T-cell (primary cell): Measurements from ENCODE around the gene BLOC1S5. TPM values are rescaled to one million over a fixed set of nuclear protein-coding genes. Genes with fewer than 3 reads are reported as not detected.

Experiments used
- ATAC-seq, 4 experiments: fragments of 200-7000 bp in 3 of 4; fragments of 150-1000 bp in 1 of 4; cut with Tn5 transposase; replicated peaks in 1 of 4; 1 replicate in 3 of 4; 2 replicates in 1 of 4; pipeline ENCODE4 v1.10.0; 2021; ENCODE audit warnings: moderate library complexity in 3 of 4, mild to moderate bottlenecking in 2 of 4, moderate number of reproducible peaks in 1 of 4
- CTCF ChIA-PET, 2 donors: fragments of 300-600 bp; sonication (Branson Sonifier 250); formaldehyde crosslinking; loops; one replicate each; lab custom pipeline; 2022; ENCODE audit warnings: antibody characterized with exemption in 2 of 2; lab: Charles Lee
- POLR2A ChIA-PET, 2 donors: fragments of 300-600 bp; sonication (Branson Sonifier 250); formaldehyde crosslinking; loops; one replicate each; lab custom pipeline; 2022; ENCODE audit warnings: antibody characterized with exemption in 2 of 2; lab: Charles Lee
- DNase-seq, 35 experiments: peaks; one replicate each; pipeline versions ENCODE4 v3.0.0 to v3.0.0-alpha.2; 2013 to 2023
- H3K27ac ChIP-seq: one replicate; pipeline ENCODE4 v1.5.1; 2013; ENCODE audit warnings: low read length
- H3K27me3 ChIP-seq, 2 experiments: replicated peaks in 1 of 2; 1 replicate in 1 of 2; 2 replicates in 1 of 2; pipeline versions ENCODE4 v1.6.1 to v1.7.0; 2013; ENCODE audit warnings: low read length in 1 of 2, mixed read lengths in 1 of 2; ENCODE audit not compliant: control insufficient read depth in 2 of 2, insufficient read depth in 2 of 2; ENCODE audit errors: extremely low read depth in 1 of 2
- H3K36me3 ChIP-seq, 2 donors: 1 replicate in 1 of 2; 2 replicates in 1 of 2; pipeline versions ENCODE4 v1.6.1 to v1.7.0; 2013; ENCODE audit warnings: low read length in 1 of 2; ENCODE audit not compliant: control insufficient read depth in 2 of 2, insufficient read depth in 1 of 2; ENCODE audit errors: extremely low read depth in 1 of 2
- H3K4me1 ChIP-seq, 2 experiments: 1 replicate in 1 of 2; 2 replicates in 1 of 2; pipeline versions ENCODE4 v1.6.1 to v1.7.0; 2013; ENCODE audit warnings: low read length in 2 of 2, mixed read lengths in 1 of 2; ENCODE audit not compliant: insufficient read depth in 2 of 2, control insufficient read depth in 1 of 2; ENCODE audit errors: extremely low read depth in 1 of 2
- H3K4me3 ChIP-seq, 2 donors: 1 replicate in 1 of 2; 2 replicates in 1 of 2; pipeline versions ENCODE4 v1.5.1 to v1.7.0; 2013; ENCODE audit warnings: mild to moderate bottlenecking in 2 of 2, low read length in 1 of 2, moderate library complexity in 1 of 2; ENCODE audit not compliant: control insufficient read depth in 1 of 2; ENCODE audit errors: extremely low read depth in 1 of 2
- H3K9me3 ChIP-seq: 2 replicates; pipeline ENCODE4 v1.7.0; 2013
- H3K27ac Mint-ChIP-seq, 2 donors: one replicate each; pipeline ENCODE4 v1.8.0; 2020 to 2021; ENCODE audit warnings: mild to moderate bottlenecking in 2 of 2, mixed read lengths in 2 of 2
- H3K27me3 Mint-ChIP-seq, 2 donors: one replicate each; pipeline ENCODE4 v1.8.0; 2021 to 2022; ENCODE audit warnings: mixed read lengths in 2 of 2
- H3K36me3 Mint-ChIP-seq: one replicate; pipeline ENCODE4 v1.8.0; 2021; ENCODE audit warnings: mixed read lengths
- H3K4me1 Mint-ChIP-seq, 3 donors: one replicate each; pipeline ENCODE4 v1.8.0; 2020 to 2022; ENCODE audit warnings: mixed read lengths in 3 of 3, mild to moderate bottlenecking in 1 of 3
- H3K4me3 Mint-ChIP-seq, 3 donors: one replicate each; pipeline ENCODE4 v1.8.0; 2020 to 2022; ENCODE audit warnings: mild to moderate bottlenecking in 3 of 3, mixed read lengths in 3 of 3, moderate library complexity in 3 of 3
- H3K9me3 Mint-ChIP-seq, 3 donors: one replicate each; pipeline ENCODE4 v1.8.0; 2020 to 2022; ENCODE audit warnings: mixed read lengths in 3 of 3
- WGBS: methylation state at CpG from one replicate; pipeline ENCODE4 v1.1.5; 2013; ENCODE audit warnings: missing lambda C conversion rate; ENCODE audit not compliant: insufficient coverage; 5-methylcytosine and 5-hydroxymethylcytosine counted together
- total RNA-seq, 35 experiments: library from RNA in 6 of 35; stranded (reverse) in 6 of 35; fragments of 120-200 nt in 1 of 35; gene quantifications; one replicate each; pipeline versions ENCODE4 v1.2.1 to v1.2.4 and lab custom pipeline; 2013 to 2026

The BLOC1S5 gene
- total RNA-seq, 5 donors from 2014 or later (not counting 1 experiment from before 2014, with no cell fraction given): 12.3 to 26.9 (median 18.1) TPM

- no peaks in the 10 kb centered on the region for H3K9me3 ChIP-seq
- H3K36me3 ChIP-seq: peaks cover 3 to 5% of the 10 kb centered on the region in 2 donors
- H3K4me1 ChIP-seq: no peaks in the 10 kb centered on the region
- ATAC-seq (no peak), DNase-seq (no peak)
- Mint-ChIP-seq H3K9me3 (no peaks in the 10 kb centered on the region), H3K36me3 (peaks cover 48% of the 10 kb centered on the region), H3K27me3 (no peaks in the 10 kb centered on the region), H3K4me3 (no peak overlapping the region), H3K4me1 (peaks cover 13 to 19% (median 19%) of the 10 kb centered on the region in 3 donors), H3K27ac (no peak overlapping the region)
- no peaks in the 10 kb centered on the region for H3K27me3 ChIP-seq
- no peak overlapping the region for H3K27ac ChIP-seq
- ChIA-PET CTCF (interaction anchor here in 1 of 2 donors (0.6 kb wide), 1 partner anchor 922 kb away, joined by 3 read pairs; no protein-coding TSS in a partner anchor), POLR2A (no interaction called here)
- 93% methylated on average over 2 of the region's 4 CpGs for WGBS
- no peak overlapping the region for H3K4me3 ChIP-seq
Measured at GRCh38 chr6:8025191-8025590, 39.0 kb downstream of the BLOC1S5 start.

GRCh38 chr6:8023638-8024037, 40.6 kb downstream of the BLOC1S5 start:
- WGBS: no CpG with 5 or more reads among the region's 2 CpGs
- ChIA-PET POLR2A (no interaction called here), CTCF (no interaction called here)
- peaks cover 51% of the 10 kb centered on the region for H3K36me3 Mint-ChIP-seq
- no peaks in the 10 kb centered on the region for H3K27me3 ChIP-seq
- H3K27me3 Mint-ChIP-seq: no peaks in the 10 kb centered on the region
- ATAC-seq (no peak), DNase-seq (no peak)
- H3K4me3 Mint-ChIP-seq: no peak overlapping the region
- no peak overlapping the region for H3K4me3 ChIP-seq
- H3K27ac Mint-ChIP-seq: no peak overlapping the region
- no peaks in the 10 kb centered on the region for H3K4me1 ChIP-seq
- H3K9me3 Mint-ChIP-seq: no peaks in the 10 kb centered on the region
- peaks cover 3 to 5% of the 10 kb centered on the region in 2 donors for H3K36me3 ChIP-seq
- no peaks in the 10 kb centered on the region for H3K9me3 ChIP-seq
- peaks cover 0 to 8% (median 6%) of the 10 kb centered on the region in 3 donors for H3K4me1 Mint-ChIP-seq
- no peak overlapping the region for H3K27ac ChIP-seq

GRCh38 chr6:8020083-8020482, 44.1 kb downstream of the BLOC1S5 start:
- Mint-ChIP-seq H3K27ac (no peak overlapping the region), H3K36me3 (peaks cover 46% of the 10 kb centered on the region), H3K4me1 (peaks cover 0 to 19% (median 0%) of the 10 kb centered on the region in 3 donors), H3K4me3 (no peak overlapping the region), H3K27me3 (no peaks in the 10 kb centered on the region), H3K9me3 (no peaks in the 10 kb centered on the region)
- H3K4me3 ChIP-seq: no peak overlapping the region
- ATAC-seq (no peak), DNase-seq (no peak)
- no peaks in the 10 kb centered on the region for H3K9me3 ChIP-seq
- no peak overlapping the region for H3K27ac ChIP-seq
- POLR2A ChIA-PET: no interaction called here
- CTCF ChIA-PET: no interaction called here
- WGBS: no CpG with 5 or more reads among the region's 4 CpGs
- H3K4me1 ChIP-seq: no peaks in the 10 kb centered on the region
- no peaks in the 10 kb centered on the region for H3K27me3 ChIP-seq
- H3K36me3 ChIP-seq: peaks cover 0 to 10% of the 10 kb centered on the region in 2 donors

GRCh38 chr6:8017705-8018104, 46.5 kb downstream of the BLOC1S5 start:
- no peaks in the 10 kb centered on the region for H3K9me3 Mint-ChIP-seq
- H3K36me3 Mint-ChIP-seq: peaks cover 47% of the 10 kb centered on the region
- no peak overlapping the region for H3K4me3 ChIP-seq
- peak overlapping the region in 1 of 2 donors; percentile 90 for H3K27ac Mint-ChIP-seq
- H3K27me3 ChIP-seq: no peaks in the 10 kb centered on the region
- peaks cover 0 to 19% (median 0%) of the 10 kb centered on the region in 3 donors for H3K4me1 Mint-ChIP-seq
- peaks cover 0 to 16% of the 10 kb centered on the region in 2 donors for H3K36me3 ChIP-seq
- POLR2A ChIA-PET: interaction anchor here in 1 of 2 donors (0.5 kb wide), 1 partner anchor 710 kb away, joined by 6 read pairs; no protein-coding TSS in a partner anchor
- no peak overlapping the region for H3K27ac ChIP-seq
- H3K4me3 Mint-ChIP-seq: peak overlapping the region in 1 of 3 donors; percentile 64
- WGBS: 75% methylated on average over 2 of the region's 7 CpGs
- H3K27me3 Mint-ChIP-seq: no peaks in the 10 kb centered on the region
- ATAC-seq (peak in 1 of 4 experiments; percentile 19), DNase-seq (peak in 1 of 35 experiments; percentile 1)
- H3K9me3 ChIP-seq: no peaks in the 10 kb centered on the region
- no peaks in the 10 kb centered on the region for H3K4me1 ChIP-seq
- CTCF ChIA-PET: interaction anchor here (0.5 to 0.8 kb wide), 3 partner anchors 12 to 165 kb away, joined by 3 to 4 read pairs (median 3); no protein-coding TSS in a partner anchor

- DNase-seq: peak in 6 of 35 experiments; percentile 1 to 30 (median 4)
- peaks cover 47% of the 10 kb centered on the region for H3K36me3 Mint-ChIP-seq
Measured at GRCh38 chr6:8017276-8017701, 46.9 kb downstream of the BLOC1S5 start.

GRCh38 chr6:8014947-8015346, 49.2 kb downstream of the BLOC1S5 start:
- peaks cover 0 to 16% of the 10 kb centered on the region in 2 donors for H3K36me3 ChIP-seq
- Mint-ChIP-seq H3K4me3 (no peak overlapping the region), H3K9me3 (no peaks in the 10 kb centered on the region), H3K36me3 (peaks cover 39% of the 10 kb centered on the region), H3K27ac (no peak overlapping the region), H3K27me3 (no peaks in the 10 kb centered on the region), H3K4me1 (peaks cover 0 to 18% (median 0%) of the 10 kb centered on the region in 3 donors)
- no peak for ATAC-seq
- no peaks in the 10 kb centered on the region for H3K9me3 ChIP-seq
- no peak overlapping the region for H3K4me3 ChIP-seq
- DNase-seq: no peak
- H3K27ac ChIP-seq: no peak overlapping the region
- WGBS: 97% methylated on average over 3 of the region's 3 CpGs
- H3K27me3 ChIP-seq: no peaks in the 10 kb centered on the region
- no peaks in the 10 kb centered on the region for H3K4me1 ChIP-seq
- POLR2A ChIA-PET: interaction anchor here in 1 of 2 donors (0.7 kb wide), 1 partner anchor 125 kb away, joined by 3 read pairs; no protein-coding TSS in a partner anchor
- CTCF ChIA-PET: interaction anchor here in 1 of 2 donors (1.1 kb wide), 1 partner anchor 204 kb away, joined by 3 read pairs; no protein-coding TSS in a partner anchor

More at GRCh38 chr6:8017276-8017701, 46.9 kb downstream of the BLOC1S5 start:
- no peaks in the 10 kb centered on the region for H3K27me3 Mint-ChIP-seq
- POLR2A ChIA-PET: no interaction called here
- CTCF ChIA-PET: interaction anchor here (0.5 to 0.8 kb wide), 3 partner anchors 11 to 166 kb away, joined by 3 to 4 read pairs (median 3); no protein-coding TSS in a partner anchor
- 97% methylated on average over 5 of the region's 9 CpGs for WGBS
- Histone ChIP-seq H3K27ac (no peak overlapping the region), H3K4me3 (no peak overlapping the region), H3K27me3 (no peaks in the 10 kb centered on the region), H3K4me1 (no peaks in the 10 kb centered on the region), H3K36me3 (peaks cover 0 to 16% of the 10 kb centered on the region in 2 donors), H3K9me3 (no peaks in the 10 kb centered on the region)
- peak overlapping the region in 1 of 2 donors; percentile 90 for H3K27ac Mint-ChIP-seq
- H3K9me3 Mint-ChIP-seq: no peaks in the 10 kb centered on the region
- peaks cover 0 to 19% (median 0%) of the 10 kb centered on the region in 3 donors for H3K4me1 Mint-ChIP-seq
- peak overlapping the region in 1 of 3 donors; percentile 64 for H3K4me3 Mint-ChIP-seq
- peak in 3 of 4 experiments; percentile 72 to 95 (median 82) for ATAC-seq
